A673 (cell line): ENCODE measurements around the gene WASF1. TPM values are rescaled to one million over a fixed set of nuclear protein-coding genes. Genes with fewer than 3 reads are reported as not detected.

Experiments used
- BruUV-seq: library from RNA; stranded (reverse); fragments of 400-500 nt; replicated peaks from 2 replicates; lab custom pipeline; 2021; lab: Mats Ljungman, UMichigan
- CTCF ChIA-PET: fragments of 300-600 bp; sonication (Branson Sonifier 250); formaldehyde crosslinking; loops from one replicate; lab custom pipeline; 2022; ENCODE audit warnings: antibody characterized with exemption; lab: Charles Lee
- POLR2A ChIA-PET: fragments of 300-600 bp; sonication (Branson Sonifier 250); formaldehyde crosslinking; loops from one replicate; lab custom pipeline; 2022; ENCODE audit warnings: antibody characterized with exemption; ENCODE audit not compliant: low non-redundant PET; lab: Charles Lee
- DNase-seq: peaks from one replicate; pipeline ENCODE4 v3.0.0-alpha.2; 2015; ENCODE audit warnings: low spot score
- H3K27ac ChIP-seq: fragments of 200-600 bp; sonication (generic); 2 replicates; pipeline ENCODE4 v1.5.1; 2016; ENCODE audit warnings: mixed run types, low read depth, mild to moderate bottlenecking, mixed read lengths, antibody characterized with exemption, low read length; ENCODE audit not compliant: poor library complexity, severe bottlenecking
- H3K27me3 ChIP-seq: fragments of 200-600 bp; sonication (generic); replicated peaks from 2 replicates; pipeline ENCODE4 v1.6.1; 2017; ENCODE audit warnings: mixed run types, low read depth, mild to moderate bottlenecking, mixed read lengths, antibody characterized with exemption, low read length; ENCODE audit not compliant: insufficient read depth, poor library complexity
- H3K36me3 ChIP-seq: fragments of 200-600 bp; sonication (generic); 2 replicates; pipeline ENCODE4 v1.6.1; 2016; ENCODE audit warnings: mixed run types, mild to moderate bottlenecking, mixed read lengths, antibody characterized with exemption, low read length; ENCODE audit not compliant: insufficient read depth, poor library complexity, severe bottlenecking
- H3K4me1 ChIP-seq: fragments of 200-600 bp; sonication (generic); 2 replicates; pipeline ENCODE4 v1.6.1; 2017; ENCODE audit warnings: mixed run types, mild to moderate bottlenecking, mixed read lengths, antibody characterized with exemption, low read length; ENCODE audit not compliant: insufficient read depth, poor library complexity, severe bottlenecking
- H3K4me3 ChIP-seq: fragments of 200-600 bp; sonication (generic); 2 replicates; pipeline ENCODE4 v1.5.1; 2016; ENCODE audit warnings: low read depth, mixed run types, mild to moderate bottlenecking, mixed read lengths, low read length; ENCODE audit not compliant: poor library complexity, severe bottlenecking
- H3K9me3 ChIP-seq: fragments of 200-600 bp; sonication (generic); 2 replicates; pipeline ENCODE4 v1.6.1; 2016; ENCODE audit warnings: mixed run types, low read depth, mild to moderate bottlenecking, mixed read lengths, antibody characterized with exemption, low read length; ENCODE audit not compliant: poor library complexity, severe bottlenecking
- CTCF ChIP-seq: fragments of 300-800, 200-600 bp; sonication (generic); conservative IDR thresholded peaks from 2 replicates; pipeline ENCODE4 v1.5.1; 2017; ENCODE audit warnings: low read depth, mild to moderate bottlenecking, antibody characterized with exemption, low read length, moderate library complexity, mixed read lengths
- EZH2 ChIP-seq: fragments of 200-600 bp; sonication (generic); IDR thresholded peaks from 2 replicates; pipeline ENCODE4 v1.6.1; 2017; ENCODE audit warnings: borderline replicate concordance, low read depth, mild to moderate bottlenecking, mixed read lengths, antibody characterized with exemption, low read length; ENCODE audit not compliant: poor library complexity, severe bottlenecking
- intact Hi-C: fragments of 100-400 bp; cut with micrococcal nuclease; formaldehyde crosslinking; loops from one replicate; pipeline ENCODE4 v1.10.0; 2022; ENCODE audit not compliant: unreplicated experiment
- total RNA-seq: library from RNA; stranded (reverse); gene quantifications from 2 replicates; pipeline ENCODE4 v1.2.3, GENCODE V29; 2021

Gene WASF1
- total RNA-seq, 1 experiment from 2014 or later: 159 TPM

- Histone ChIP-seq H3K4me1 (peaks cover 4% of the 10 kb centered on the region), H3K36me3 (peaks cover 20% of the 10 kb centered on the region), H3K9me3 (no peaks in the 10 kb centered on the region), H3K4me3 (no peak overlapping the region), H3K27ac (no peak overlapping the region), H3K27me3 (no peaks in the 10 kb centered on the region)
- ChIA-PET POLR2A (no interaction called here), CTCF (no interaction called here)
- BruUV-seq: no TSS peak
- no peak for TF ChIP-seq EZH2
- TF ChIP-seq CTCF: no peak
- intact Hi-C loops: no loop called here
- no peak for DNase-seq
Observed at GRCh38 chr6:110114004-110114403, 65.5 kb downstream of the WASF1 start.

GRCh38 chr6:110105296-110105695 lies 74.2 kb downstream of the WASF1 start:
- intact Hi-C loops: no loop called here
- POLR2A ChIA-PET: no interaction called here
- no peak for TF ChIP-seq CTCF
- TF ChIP-seq EZH2: no peak
- Histone ChIP-seq H3K9me3 (no peaks in the 10 kb centered on the region), H3K27ac (no peak overlapping the region), H3K27me3 (no peaks in the 10 kb centered on the region), H3K4me1 (no peaks in the 10 kb centered on the region), H3K36me3 (peaks cover 88% of the 10 kb centered on the region), H3K4me3 (no peak overlapping the region)
- no TSS peak for BruUV-seq
- DNase-seq: no peak
- CTCF ChIA-PET: no interaction called here

DNA sequence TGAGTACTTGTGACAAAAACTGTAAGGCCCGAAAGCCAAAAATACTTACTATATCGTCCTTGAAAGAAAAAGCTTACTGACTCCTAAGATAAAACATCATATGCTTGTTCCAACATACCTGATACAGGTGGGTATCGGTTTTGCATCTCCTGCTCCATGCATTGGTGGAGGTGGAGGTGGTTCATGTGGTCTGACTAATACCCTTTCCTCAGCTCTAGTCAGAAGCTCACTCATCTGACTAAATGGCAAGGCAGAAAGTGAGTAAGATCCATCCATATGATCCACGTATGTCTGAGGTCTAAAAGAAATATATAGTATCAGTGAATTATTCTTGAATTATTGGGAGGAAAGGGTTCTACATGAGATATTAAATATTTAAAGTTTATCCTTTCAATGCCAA lies 76.2 kb downstream of the WASF1 start:
- H3K36me3 ChIP-seq: peaks cover 98% of the 10 kb centered on the region
- H3K27ac ChIP-seq: no peak overlapping the region
- no peak for DNase-seq
- ChIA-PET CTCF (no interaction called here), POLR2A (no interaction called here)
- no peaks in the 10 kb centered on the region for H3K27me3 ChIP-seq
- intact Hi-C loops: no loop called here
- TF ChIP-seq CTCF: no peak
- TF ChIP-seq EZH2: no peak
- H3K4me3 ChIP-seq: no peak overlapping the region
- no TSS peak for BruUV-seq
- H3K9me3 ChIP-seq: no peaks in the 10 kb centered on the region
- no peaks in the 10 kb centered on the region for H3K4me1 ChIP-seq
